GM21576 (cell line): ENCODE results near the gene WNT3.
"Not testable (repeated sequence)": the region's sequence is repeated elsewhere in the genome, so short reads cannot be mapped to it uniquely, and the experiment has no call there.

Source experiments
- ATAC-seq: cut with Tn5 transposase; IDR thresholded peaks from one replicate; pipeline ENCODE4 v1.9.1; 2021; ENCODE audit warnings: mild to moderate bottlenecking, moderate library complexity; ENCODE audit not compliant: unreplicated experiment

The WNT3 gene

DNA sequence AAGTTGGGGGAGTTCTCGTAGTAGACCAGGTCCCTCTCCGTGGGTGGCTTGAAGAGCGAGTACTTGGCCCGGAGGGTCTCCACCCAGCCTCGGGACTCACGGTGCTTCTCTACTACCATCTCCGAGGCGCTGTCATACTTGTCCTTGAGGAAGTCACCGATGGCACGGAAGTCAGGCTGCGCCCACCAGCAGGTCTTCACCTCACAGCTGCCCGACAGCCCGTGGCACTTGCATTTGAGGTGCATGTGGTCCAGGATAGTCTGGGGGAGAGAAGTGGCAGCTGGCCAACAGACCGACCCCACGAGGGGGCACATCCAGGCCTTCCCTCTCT, 50.0 kb downstream of the WNT3 start:
- no peak for ATAC-seq

DNA sequence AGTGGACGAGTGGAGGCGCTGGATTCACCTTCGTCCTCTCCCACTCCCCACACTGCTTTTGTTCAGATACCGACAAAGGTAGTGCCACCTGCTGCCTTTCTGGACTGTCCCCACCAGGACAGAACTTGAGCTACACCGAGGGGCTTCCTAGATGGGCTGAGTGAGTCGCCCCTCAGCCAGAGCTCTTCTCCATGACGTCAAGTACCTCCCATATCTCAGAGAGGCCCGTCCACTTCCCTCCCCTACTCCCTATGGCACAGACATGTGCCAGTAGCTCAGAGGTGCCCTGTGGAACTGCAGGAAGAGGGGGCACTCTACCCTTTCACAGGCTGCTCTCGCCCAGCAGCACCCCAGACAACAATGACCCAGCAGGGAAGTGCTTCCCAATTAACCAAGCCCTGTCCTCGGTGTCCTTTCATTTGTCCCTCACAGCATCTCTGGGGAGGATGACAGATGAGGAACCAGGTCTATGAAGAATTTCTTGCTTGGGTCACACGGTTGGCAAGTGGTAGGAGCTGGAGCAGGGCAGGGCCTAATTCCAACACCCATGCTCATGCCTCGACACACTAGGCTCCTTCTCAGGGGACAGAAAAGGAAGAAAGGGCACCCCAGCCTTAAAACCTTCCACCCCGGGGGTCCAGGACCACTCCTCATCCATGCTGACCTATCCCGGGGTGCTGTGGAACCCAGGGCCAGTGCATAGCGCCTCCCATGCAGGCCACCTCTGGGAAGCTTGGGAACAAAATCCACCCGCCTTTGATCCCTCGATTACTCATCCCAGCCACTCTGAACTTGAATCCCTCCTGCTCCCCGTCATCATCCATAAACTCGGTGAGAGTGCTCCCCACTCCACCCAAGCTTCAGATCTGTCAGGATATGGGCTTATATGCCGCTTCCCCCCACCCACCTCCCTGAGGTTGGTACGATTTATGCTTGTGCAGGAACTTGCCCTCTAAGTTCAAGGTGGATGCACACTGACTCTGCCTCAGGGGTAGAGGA, 51.7 kb downstream of the WNT3 start:
- no peak for ATAC-seq

DNA sequence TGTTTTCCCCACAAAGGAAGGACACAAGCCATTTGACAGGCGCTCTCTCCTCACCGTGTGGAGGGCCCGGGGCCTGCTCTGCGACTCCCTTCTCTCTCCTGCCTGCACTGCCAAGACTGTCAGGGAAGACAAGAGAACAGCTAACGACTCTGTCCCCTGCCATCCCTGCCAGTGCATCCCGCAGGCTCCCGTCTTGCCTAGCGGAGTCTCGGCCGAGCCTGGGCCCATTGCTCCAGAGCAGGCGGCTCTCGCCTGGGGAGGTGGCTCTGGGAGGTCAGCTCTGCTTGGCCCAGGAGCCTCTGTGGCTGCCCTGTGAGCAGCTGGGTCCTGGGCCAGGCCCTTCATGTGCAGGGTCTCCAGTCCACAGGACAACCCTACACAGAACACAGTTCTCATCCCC, 53.0 kb downstream of the WNT3 start:
- ATAC-seq, result no peak

GRCh38 chr17:46764709-46765401, 53.6 kb downstream of the WNT3 start:
- no peak for ATAC-seq

- ATAC-seq, result no peak
Measured at GRCh38 chr17:46764000-46764708, 54.3 kb downstream of the WNT3 start.

GRCh38 chr17:46763416-46763815, 55.1 kb downstream of the WNT3 start:
- ATAC-seq, result no peak

DNA sequence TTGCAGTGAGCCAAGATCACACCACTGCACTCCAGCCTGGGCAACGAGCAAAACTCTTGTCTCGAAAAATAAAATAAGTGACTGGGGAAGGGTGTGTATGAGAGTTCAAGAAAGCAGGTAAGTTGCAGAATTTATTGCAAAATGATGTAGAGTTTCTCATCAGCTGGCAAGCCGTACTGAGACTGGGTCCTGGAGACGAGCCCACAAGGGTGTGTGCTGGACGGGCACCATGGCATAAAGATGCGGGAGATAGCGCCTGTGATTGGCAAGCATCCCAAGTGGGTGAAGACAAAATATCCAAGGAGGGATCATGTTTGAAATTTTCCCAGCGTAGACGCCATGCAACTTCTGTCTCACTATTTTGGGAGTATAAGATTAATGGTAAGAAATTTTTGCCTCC, 59.4 kb downstream of the WNT3 start:
- no peak for ATAC-seq

DNA sequence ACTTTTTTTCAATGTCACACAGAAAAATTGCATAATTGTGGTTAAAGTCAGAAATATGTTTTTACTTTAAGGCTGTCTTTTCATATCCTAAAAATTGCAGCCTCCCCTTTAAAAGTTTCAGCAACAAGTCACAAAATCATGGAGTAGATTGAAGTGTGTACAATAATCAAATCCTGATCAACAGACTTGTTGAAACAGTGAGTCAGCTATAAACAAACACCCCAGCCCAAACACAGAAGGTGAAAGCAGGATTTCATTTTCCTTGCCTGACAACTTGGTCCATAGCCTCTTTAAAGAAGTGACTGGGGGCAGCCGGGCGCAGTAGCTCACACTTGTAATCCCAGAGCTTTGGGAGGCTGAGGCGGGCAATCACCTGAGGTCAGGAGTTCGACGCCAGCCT, 59.9 kb downstream of the WNT3 start:
- ATAC-seq, result no peak

DNA sequence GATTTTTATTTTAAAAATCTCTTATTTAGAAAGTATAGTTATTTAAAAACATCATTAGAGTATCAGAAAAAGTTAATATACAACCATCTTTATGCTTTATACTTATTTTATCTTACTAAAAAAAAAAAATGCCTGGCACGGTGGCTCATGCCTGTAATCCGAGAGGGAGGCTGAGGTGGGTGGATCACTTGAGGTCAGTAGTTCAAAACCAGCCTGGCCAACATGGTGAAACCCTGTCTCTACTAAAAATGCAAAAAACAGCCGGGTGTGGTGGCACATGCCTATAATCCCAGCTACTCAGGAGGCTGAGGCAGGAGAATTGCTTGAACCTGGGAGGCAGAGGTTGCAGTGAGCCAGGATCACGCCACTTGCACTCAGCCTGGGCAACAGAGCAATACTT, 60.9 kb downstream of the WNT3 start:
- not testable (repeated sequence) for ATAC-seq

GRCh38 chr17:46756861-46757260, 61.6 kb downstream of the WNT3 start:
- no peak for ATAC-seq

DNA sequence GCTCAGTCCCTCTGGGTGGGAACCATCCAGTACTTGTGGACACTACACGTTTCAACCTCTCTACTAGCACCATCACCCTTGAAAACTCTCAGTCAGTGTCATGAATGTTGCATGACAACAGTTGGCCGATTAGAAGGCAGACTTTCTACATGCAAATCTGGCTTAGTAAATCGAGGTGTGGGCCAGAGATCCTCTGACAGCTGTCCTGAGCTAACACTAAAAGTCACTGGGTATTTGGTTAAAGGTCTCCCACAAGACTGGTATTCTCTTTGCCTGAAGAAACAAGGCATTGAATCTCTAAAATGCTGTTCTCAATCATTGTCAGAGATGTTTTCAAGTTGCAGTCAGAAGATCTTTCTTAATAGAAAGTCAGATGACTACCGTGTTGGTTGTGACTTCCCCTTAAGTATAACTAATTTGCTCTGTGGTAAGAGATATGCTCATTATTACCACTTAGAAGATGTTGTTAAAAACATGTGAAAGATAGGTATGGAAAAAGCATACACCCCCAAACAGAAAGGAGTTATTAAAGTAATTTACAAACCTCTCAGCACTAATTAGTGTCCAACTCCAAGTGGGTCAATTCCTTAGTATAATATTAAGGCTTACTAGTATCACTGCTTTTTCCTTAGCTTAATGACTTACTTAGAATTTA, 62.3 kb downstream of the WNT3 start:
- no peak for ATAC-seq

DNA sequence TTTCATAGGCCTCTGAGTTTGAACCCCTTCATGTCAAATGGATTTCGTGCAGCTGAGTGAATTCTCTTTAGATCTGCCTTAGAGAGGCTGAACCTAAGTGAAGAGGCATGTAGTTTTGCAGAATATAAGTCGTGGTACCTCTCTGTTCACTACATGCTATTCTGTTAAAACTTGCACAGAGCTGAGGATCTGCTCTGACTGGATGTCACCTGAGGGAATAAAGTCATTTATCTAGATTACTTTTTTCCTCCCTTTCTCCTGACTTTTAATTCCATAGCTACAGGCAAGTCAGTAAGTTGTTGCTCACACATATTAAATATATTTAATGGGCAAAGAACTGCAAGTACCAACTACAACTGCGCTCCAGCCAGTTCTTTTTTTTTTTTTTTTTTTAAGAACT, 64.7 kb downstream of the WNT3 start:
- no peak for ATAC-seq

DNA sequence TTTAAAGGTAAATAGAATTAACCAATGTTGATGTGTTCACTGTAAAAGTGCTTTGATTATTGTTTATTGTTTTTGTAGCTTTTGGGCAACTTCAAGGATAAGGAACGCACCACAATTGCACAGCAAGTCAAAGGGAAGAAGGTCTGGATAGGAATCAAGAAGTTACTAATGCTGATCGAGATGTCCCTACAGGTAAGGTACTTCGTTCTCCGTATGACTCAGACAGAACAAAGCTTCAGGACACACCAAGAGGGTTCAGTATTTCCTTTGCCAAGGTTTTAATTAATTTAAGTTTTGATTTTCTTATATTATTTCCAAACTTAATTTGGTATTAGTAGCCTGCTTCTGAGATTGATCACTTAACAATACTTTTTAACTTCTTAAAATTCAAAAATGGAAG, 67.1 kb downstream of the WNT3 start:
- ATAC-seq, result no peak

DNA sequence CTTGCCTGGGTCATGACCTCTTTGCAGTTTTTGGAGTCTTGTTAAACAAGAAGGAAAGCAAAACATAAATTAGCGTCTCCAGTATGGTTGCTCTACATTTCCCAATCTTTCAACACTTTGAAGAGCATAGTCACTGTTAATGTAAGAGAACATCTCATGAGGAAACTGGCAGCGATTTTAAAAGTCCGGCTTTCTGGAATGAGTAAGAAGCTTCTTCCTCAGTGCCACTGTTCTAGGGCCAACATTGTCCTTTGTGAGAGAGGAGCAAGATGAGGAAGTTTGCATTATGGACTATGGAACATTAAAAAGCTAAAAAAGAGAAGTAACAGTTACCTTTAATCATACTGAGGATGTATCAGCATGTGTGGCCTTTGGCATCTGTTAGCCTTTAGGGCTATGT, 73.1 kb downstream of the WNT3 start:
- ATAC-seq, result no peak

DNA sequence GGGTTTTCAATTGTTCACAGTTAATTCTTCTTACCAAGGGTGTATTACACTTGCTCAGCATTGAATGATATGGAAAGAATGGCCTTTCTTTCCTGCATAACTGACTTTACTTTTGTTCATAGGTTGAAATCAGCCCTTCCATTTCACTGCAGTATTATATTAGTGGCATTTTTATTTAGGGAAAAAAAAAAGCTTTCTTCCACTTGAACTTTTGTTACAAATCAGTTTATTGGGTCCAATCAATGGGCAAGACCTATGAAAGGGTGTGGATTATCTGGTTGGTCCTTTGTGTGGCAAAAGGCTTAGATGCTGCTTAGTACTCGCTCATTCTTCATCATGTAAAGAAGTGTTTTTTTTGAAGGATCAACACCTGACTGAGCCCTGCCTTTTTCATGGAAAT, 74.1 kb downstream of the WNT3 start:
- ATAC-seq, result no peak

DNA sequence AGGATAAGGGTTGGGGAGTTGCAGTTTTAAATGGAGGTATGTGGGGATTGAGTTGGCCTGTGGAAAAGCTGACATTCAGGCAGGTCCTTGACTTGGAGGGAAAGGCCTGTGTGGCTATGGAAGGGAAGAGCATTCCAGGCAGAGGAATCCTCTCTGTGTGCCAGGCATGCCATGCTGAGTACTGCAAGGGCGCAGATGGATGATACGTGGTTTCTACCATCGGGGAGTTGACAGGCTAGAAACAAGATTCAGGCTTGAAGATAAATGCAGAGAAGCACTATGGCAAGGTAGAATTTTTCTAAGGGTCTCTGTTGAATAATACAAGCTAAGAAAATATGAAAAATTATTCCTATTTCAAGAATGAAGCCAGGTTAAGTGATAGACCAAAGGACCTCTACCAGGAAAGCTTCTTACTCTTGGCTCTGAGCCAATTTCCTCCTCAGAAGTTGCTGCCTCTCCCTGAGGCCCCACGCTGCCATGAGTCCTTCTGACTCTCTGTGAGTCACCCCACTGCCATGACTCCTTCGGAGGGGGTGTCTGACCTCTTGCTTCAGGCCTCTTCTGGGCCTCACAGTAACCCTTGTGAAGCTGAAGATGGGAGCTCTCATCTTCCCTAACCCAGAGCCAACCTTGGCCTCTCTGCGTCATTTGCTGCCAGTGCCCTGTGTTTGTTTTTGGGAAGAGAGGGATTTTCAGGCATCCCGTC, 75.8 kb downstream of the WNT3 start:
- ATAC-seq, result no peak

DNA sequence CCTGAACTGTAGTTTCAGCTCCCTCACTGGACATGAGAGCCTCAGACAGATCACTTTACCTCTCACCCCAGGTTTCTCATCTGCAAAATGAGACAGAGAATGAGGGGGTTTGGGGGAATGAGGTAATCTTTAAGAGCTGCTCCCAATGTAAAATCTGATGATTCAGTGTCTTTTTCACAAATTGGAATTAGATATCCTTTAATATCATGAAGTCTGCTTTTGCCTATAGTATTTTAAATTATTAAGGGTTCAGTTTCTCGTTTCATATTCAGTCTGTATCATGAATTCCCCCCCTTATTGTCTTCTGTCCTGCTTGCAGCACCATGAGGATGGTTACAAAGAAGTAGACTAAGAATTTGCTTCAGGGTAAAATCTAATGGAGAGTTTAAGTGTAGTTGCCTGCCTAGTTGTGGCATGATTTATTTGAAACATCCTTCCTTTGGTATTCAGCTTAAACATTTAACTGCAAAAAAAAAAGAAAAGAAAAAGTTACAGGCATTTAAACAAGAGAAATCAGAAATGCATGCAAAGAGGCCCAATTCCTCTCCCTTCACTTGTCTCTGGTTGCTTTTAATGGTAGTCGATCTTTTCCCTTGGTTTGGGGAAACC, 77.3 kb downstream of the WNT3 start:
- ATAC-seq, result no peak

GRCh38 chr17:46739982-46740381, 78.5 kb downstream of the WNT3 start:
- no peak for ATAC-seq

- ATAC-seq, result no peak
Measured at GRCh38 chr17:46738544-46738943, 79.9 kb downstream of the WNT3 start.

GRCh38 chr17:46737326-46737725, 81.2 kb downstream of the WNT3 start:
- ATAC-seq, result no peak
